ENCODE results near the gene TTC23. TPM values are rescaled to one million over a fixed set of nuclear protein-coding genes. Genes with fewer than 3 reads are reported as not detected.

The TTC23 gene
- total RNA-seq, 4 donors from 2014 or later = 12.1 to 27.7 (median 21.5) TPM

DNA sequence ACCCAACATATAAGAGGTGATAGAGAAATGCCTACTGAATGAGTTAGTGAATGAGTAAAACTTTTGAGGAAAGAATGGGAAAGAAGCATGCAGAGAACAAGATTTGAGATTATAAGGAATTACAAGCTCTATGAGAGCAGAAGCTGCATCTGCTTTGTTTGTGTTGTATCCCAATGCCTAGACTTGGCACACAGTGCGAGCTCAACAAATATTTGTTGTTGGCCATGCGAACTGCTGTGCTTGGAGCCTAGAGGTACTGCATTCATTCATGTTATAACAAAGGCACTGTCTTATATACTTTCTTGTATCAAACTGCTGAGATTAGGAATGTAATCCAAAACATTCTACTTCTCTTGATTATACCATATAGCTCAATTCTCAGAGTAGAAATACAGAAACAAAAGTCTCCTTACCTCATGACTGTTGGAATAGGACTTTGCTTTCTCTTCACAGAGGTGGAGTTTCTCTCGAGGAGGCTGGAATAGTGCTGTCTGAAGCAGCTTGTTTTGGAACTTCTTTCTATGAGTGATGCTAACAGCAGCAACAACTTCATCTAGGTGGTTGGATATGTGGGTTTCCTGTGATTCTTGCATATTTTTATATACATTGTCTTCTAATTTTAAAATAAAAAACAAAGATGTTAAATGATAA, 21.1 kb downstream of the TTC23 start:
- Histone ChIP-seq H3K4me1 (no peaks in the 10 kb centered on the region), H3K4me3 (no peak overlapping the region), H3K36me3 (peaks cover 0 to 60% (median 7%) of the 10 kb centered on the region in 3 donors), H3K27ac (no peak overlapping the region), H3K9me3 (no peaks in the 10 kb centered on the region), H3K27me3 (no peaks in the 10 kb centered on the region)
- 84 to 89% methylated on average over 3 of the region's 3 CpGs for WGBS, 2 donors
- TF ChIP-seq, protein P1, sequence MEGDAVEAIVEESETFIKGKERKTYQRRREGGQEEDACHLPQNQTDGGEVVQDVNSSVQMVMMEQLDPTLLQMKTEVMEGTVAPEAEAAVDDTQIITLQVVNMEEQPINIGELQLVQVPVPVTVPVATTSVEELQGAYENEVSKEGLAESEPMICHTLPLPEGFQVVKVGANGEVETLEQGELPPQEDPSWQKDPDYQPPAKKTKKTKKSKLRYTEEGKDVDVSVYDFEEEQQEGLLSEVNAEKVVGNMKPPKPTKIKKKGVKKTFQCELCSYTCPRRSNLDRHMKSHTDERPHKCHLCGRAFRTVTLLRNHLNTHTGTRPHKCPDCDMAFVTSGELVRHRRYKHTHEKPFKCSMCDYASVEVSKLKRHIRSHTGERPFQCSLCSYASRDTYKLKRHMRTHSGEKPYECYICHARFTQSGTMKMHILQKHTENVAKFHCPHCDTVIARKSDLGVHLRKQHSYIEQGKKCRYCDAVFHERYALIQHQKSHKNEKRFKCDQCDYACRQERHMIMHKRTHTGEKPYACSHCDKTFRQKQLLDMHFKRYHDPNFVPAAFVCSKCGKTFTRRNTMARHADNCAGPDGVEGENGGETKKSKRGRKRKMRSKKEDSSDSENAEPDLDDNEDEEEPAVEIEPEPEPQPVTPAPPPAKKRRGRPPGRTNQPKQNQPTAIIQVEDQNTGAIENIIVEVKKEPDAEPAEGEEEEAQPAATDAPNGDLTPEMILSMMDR (IDR thresholded peaks at IDR 0.05) = no peak
- DNase-seq = no peak
- intact Hi-C loops (cut with DNase I) = no loop called here

DNA sequence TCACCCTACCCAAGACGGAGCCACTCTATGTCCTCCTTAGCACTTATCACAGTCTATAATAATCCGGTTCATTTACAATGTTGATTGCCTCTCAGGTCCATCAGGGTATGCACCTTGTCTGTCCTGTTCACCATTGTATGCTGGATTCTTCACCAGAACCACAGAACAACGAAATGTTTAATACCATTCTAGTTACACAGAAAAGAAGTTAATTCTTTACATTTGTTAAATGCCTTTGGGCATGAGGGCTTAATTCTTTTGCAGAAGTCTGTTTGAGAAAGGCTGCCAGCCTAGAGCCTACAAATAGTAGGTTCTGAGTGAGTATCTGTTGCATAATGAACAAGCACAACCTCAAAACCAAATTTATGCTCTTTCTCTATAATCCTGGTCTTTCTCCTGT, 22.6 kb downstream of the TTC23 start:
- no peak overlapping the region for H3K27ac ChIP-seq
- no peaks in the 10 kb centered on the region for H3K27me3 ChIP-seq
- peaks cover 0 to 67% (median 7%) of the 10 kb centered on the region in 3 donors for H3K36me3 ChIP-seq
- intact Hi-C loops (cut with DNase I) = no loop called here
- no peak overlapping the region for H3K4me3 ChIP-seq
- WGBS, 2 donors = 37 to 78% methylated on average over 3 of the region's 3 CpGs
- no peaks in the 10 kb centered on the region for H3K4me1 ChIP-seq
- TF ChIP-seq POLR2A (IDR thresholded peaks at IDR 0.05) = no peak
- TF ChIP-seq, protein P1 (IDR thresholded peaks at IDR 0.05) = no peak
- H3K9me3 ChIP-seq = no peaks in the 10 kb centered on the region
- DNase-seq = no peak

DNA sequence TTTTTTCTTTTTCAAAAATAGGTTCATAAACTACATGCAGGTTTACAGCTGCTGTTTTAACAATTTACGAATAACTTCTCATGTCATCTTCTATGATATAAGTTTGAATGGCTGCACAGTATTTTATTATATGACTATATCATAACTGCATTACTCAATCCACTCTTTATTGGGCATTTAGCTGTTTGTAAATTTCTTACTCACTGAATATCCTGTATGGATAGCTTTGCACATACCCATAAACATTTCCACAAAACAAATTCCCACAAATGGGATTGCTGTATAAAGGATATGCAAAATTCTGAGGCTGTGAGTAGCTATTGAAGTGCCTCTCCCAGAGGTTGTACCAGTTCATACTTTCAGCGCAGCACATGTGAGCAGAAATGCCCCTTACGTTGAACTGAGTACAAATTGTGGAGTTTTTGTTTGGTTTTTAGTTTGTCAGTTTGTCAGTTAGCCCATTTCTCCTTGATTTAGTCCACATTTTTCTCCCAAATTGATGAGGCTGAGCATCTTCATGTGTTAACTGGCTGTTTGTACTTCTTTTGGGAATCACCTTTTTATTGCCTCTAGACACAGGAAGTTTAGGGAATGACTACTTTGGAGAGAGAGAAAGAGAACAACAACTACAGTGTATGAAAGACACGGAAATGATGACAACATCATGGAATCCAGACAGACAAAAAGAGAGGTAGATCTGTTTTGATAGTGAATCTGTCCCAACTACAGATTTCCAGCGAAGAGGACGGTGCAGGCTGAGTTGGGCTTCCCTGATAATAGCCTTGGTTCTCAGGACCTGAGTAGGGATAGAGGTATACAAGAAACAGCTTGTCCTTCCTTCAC, 24.8 kb downstream of the TTC23 start:
- DNase-seq = no peak
- H3K36me3 ChIP-seq = peaks cover 0 to 89% (median 13%) of the 10 kb centered on the region in 3 donors
- H3K4me1 ChIP-seq = no peaks in the 10 kb centered on the region
- H3K4me3 ChIP-seq = no peak overlapping the region
- H3K27ac ChIP-seq = no peak overlapping the region
- TF ChIP-seq POLR2A (IDR thresholded peaks at IDR 0.05) = no peak
- TF ChIP-seq, protein P1 (IDR thresholded peaks at IDR 0.05) = no peak
- H3K9me3 ChIP-seq = no peaks in the 10 kb centered on the region
- no peaks in the 10 kb centered on the region for H3K27me3 ChIP-seq
- intact Hi-C loops (cut with DNase I) = no loop called here
- 93 to 94% methylated on average over 6 of the region's 6 CpGs for WGBS, 2 donors

DNA sequence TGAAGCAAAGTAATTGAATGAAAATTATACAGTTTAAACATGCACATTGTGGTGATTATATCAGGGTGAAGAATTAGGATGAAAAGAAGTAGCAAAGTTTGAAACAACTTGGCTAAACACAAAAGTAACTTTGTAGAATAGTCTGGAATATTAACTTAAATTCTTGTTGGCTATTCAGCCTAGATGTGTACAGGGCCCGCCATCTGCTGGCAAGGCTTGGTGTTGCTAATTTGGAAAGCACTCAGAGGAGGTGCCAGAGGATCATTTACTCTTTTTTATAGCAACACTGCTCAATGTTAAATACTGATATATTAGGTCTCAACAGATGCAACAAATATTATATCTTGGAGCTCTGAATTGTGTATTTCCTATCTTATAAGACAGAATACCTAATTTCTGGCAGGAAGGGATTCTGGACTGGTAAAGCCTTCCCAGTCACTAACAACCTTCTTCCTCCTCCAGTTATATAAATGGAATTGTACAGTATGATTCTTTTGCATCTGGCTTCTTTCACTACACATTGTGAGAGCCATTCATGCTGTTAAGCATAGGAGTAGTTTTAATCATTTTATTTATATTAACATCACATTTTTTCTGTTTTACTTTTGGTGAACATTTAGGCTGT, 36.1 kb downstream of the TTC23 start:
- H3K27ac ChIP-seq = peak overlapping the region in 2 of 4 donors; percentile 66 to 73
- H3K27me3 ChIP-seq = no peaks in the 10 kb centered on the region
- no peak overlapping the region for H3K4me3 ChIP-seq
- 0 to 4% methylated on average over 1 of the region's 1 CpG for WGBS, 2 donors
- intact Hi-C loops (cut with DNase I) = loop anchor here (5.0 kb wide), 1 partner anchor 111 kb away; no protein-coding TSS in a partner anchor
- no peak for TF ChIP-seq POLR2A (IDR thresholded peaks at IDR 0.05)
- TF ChIP-seq, protein P1 (IDR thresholded peaks at IDR 0.05) = peak; percentile 33 to 89 (median 84)
- H3K4me1 ChIP-seq = no peaks in the 10 kb centered on the region
- no peaks in the 10 kb centered on the region for H3K9me3 ChIP-seq
- peaks cover 0 to 54% (median 2%) of the 10 kb centered on the region in 3 donors for H3K36me3 ChIP-seq
- DNase-seq = no peak

All from esophagus squamous epithelium (tissue), 5 donors.